K562 (cell line): Measurements from ENCODE around the gene YAE1. TPM values are rescaled to one million over a fixed set of nuclear protein-coding genes. Genes with fewer than 3 reads are reported as not detected.

Source experiments
- ATAC-seq: fragments of 200-7000 bp; cut with Tn5 transposase; 3 replicates; pipeline ENCODE4 v1.9.1; 2020; ENCODE audit warnings: moderate library complexity
- BruUV-seq: library from RNA; stranded (reverse); fragments of 400-500 nt; replicated peaks from 2 replicates; lab custom pipeline; 2021; lab: Mats Ljungman, UMichigan
- CTCF ChIA-PET: fragments of 300-600 bp; formaldehyde crosslinking; extraction: SDS; loops from one replicate; lab custom pipeline; 2021; ENCODE audit warnings: low intra/inter-chr PET ratio; lab: Yijun Ruan, JAX
- POLR2A ChIA-PET: fragments of 300-600, 350-650 bp; sonication (Branson Sonifier 250); formaldehyde crosslinking; extraction: SDS; loops from one replicate; lab custom pipeline; 2021; ENCODE audit warnings: antibody characterized with exemption, inconsistent platforms; lab: Yijun Ruan, JAX
- DNase-seq, 4 experiments: peaks; one replicate each; pipeline versions ENCODE4 v3.0.0 to v3.0.0-alpha.2; 2011 to 2018; ENCODE audit warnings: low spot score in 3 of 4, mixed read lengths in 3 of 4; ENCODE audit errors: extremely low read depth in 1 of 4
- FAIRE-seq: peaks from 2 replicates; lab custom pipeline; 2011; peaks lifted over from hg19 to GRCh38; lab: Jason Lieb, UNC
- H2AFZ ChIP-seq: 2 replicates; pipeline ENCODE4 v1.6.0; 2011; ENCODE audit warnings: low read depth, low read length, control low read depth, inconsistent platforms
- H3K27ac ChIP-seq: fragments of 200-600 bp; 3 replicates; pipeline ENCODE4 v1.8.0; 2011; ENCODE audit warnings: low read depth, mild to moderate bottlenecking, control low read depth, inconsistent platforms, low read length, moderate library complexity, mixed read lengths; ENCODE audit errors: extremely low read depth
- H3K27me3 ChIP-seq, 2 experiments: fragments of 300-600 bp in 1 of 2; 2 replicates in 1 of 2; 3 replicates in 1 of 2; pipeline versions ENCODE4 v1.6.0 to v1.8.0; 2011; ENCODE audit warnings: inconsistent platforms in 2 of 2, low read length in 2 of 2, mild to moderate bottlenecking in 1 of 2, mixed read lengths in 1 of 2, moderate library complexity in 1 of 2; ENCODE audit not compliant: control insufficient read depth in 2 of 2, insufficient read depth in 2 of 2
- H3K36me3 ChIP-seq: fragments of 300-600 bp; 3 replicates; pipeline ENCODE4 v1.8.0; 2011; ENCODE audit warnings: mild to moderate bottlenecking, low read length, inconsistent platforms; ENCODE audit not compliant: control insufficient read depth, insufficient read depth
- H3K4me1 ChIP-seq, 2 experiments: fragments of 200-600 bp in 1 of 2; replicated peaks in 1 of 2; 2 replicates in 1 of 2; 3 replicates in 1 of 2; pipeline versions ENCODE4 v1.5.1 to v1.8.0; 2011; ENCODE audit warnings: inconsistent platforms in 2 of 2, low read length in 2 of 2, mild to moderate bottlenecking in 1 of 2, mixed read lengths in 1 of 2, moderate library complexity in 1 of 2; ENCODE audit not compliant: control insufficient read depth in 2 of 2, insufficient read depth in 2 of 2
- H3K4me2 ChIP-seq: 2 replicates; pipeline ENCODE4 v1.6.1; 2011; ENCODE audit warnings: low read length, control low read depth, inconsistent platforms, mixed read lengths; ENCODE audit not compliant: insufficient read depth
- H3K4me3 ChIP-seq: fragments of 200-600 bp; sonication (generic), shearing (Covaris generic); 2 replicates; pipeline ENCODE4 v1.5.1; 2016; ENCODE audit warnings: control low read depth, inconsistent platforms
- H3K79me2 ChIP-seq: fragments of 200-600 bp; 3 replicates; pipeline ENCODE4 v1.8.0; 2011; ENCODE audit warnings: low read length, inconsistent platforms; ENCODE audit not compliant: control insufficient read depth, insufficient read depth
- H3K9ac ChIP-seq, 2 experiments: 2 replicates each; pipeline versions ENCODE4 v1.6.0 to v1.6.1; 2011; ENCODE audit warnings: low read depth in 2 of 2, low read length in 2 of 2, control low read depth in 1 of 2, inconsistent platforms in 1 of 2, mild to moderate bottlenecking in 1 of 2, mixed read lengths in 1 of 2; ENCODE audit not compliant: insufficient read depth in 1 of 2
- H3K9me1 ChIP-seq: one replicate; pipeline ENCODE4 v1.6.0; 2011; ENCODE audit warnings: inconsistent platforms, mild to moderate bottlenecking, low read length, moderate library complexity; ENCODE audit not compliant: control insufficient read depth, insufficient read depth
- H3K9me3 ChIP-seq: replicated peaks from 2 replicates; pipeline ENCODE4 v1.5.1; 2011; ENCODE audit warnings: low read depth, low read length, inconsistent platforms; ENCODE audit not compliant: control insufficient read depth, insufficient read depth
- H4K20me1 ChIP-seq: replicated peaks from 2 replicates; pipeline ENCODE4 v1.6.1; 2011; ENCODE audit warnings: low read length, inconsistent platforms, mixed read lengths; ENCODE audit not compliant: control insufficient read depth, insufficient read depth
- BRF1 ChIP-seq: IDR thresholded peaks from 3 replicates; pipeline ENCODE4 v1.6.1; 2011; ENCODE audit warnings: borderline replicate concordance, mild to moderate bottlenecking; ENCODE audit not compliant: insufficient read length; ENCODE audit errors: extremely low read depth
- CBX2 ChIP-seq: fragments of 200-600 bp; sonication (generic); IDR thresholded peaks from one replicate; pipeline ENCODE4 v1.6.1; 2012; ENCODE audit warnings: mild to moderate bottlenecking, low read length, inconsistent platforms; ENCODE audit not compliant: insufficient read depth, poor library complexity, severe bottlenecking
- COPS2 ChIP-seq: fragments of 450-650 bp; conservative IDR thresholded peaks from 2 replicates; pipeline ENCODE4 v1.6.1; 2016; ENCODE audit warnings: mild to moderate bottlenecking, moderate library complexity
- ETV6 ChIP-seq, 3 experiments: fragments of 150-350 bp in 1 of 3; sonication (generic) in 1 of 3; formaldehyde crosslinking in 1 of 3; IDR thresholded peaks; 2 replicates each; pipeline versions ENCODE4 v1.6.1 to v1.8.0; 2014 to 2022; ENCODE audit warnings: borderline replicate concordance in 2 of 3, low read depth in 2 of 3, antibody characterized with exemption in 1 of 3, low read length in 1 of 3, mild to moderate bottlenecking in 1 of 3, missing genetic modification reagents in 1 of 3
- NFATC3 ChIP-seq: fragments of 450-650 bp; IDR thresholded peaks from 2 replicates; pipeline ENCODE4 v1.6.1; 2017; ENCODE audit warnings: mild to moderate bottlenecking
- SIRT6 ChIP-seq: IDR thresholded peaks from one replicate; pipeline ENCODE4 v1.6.1; 2012; ENCODE audit warnings: low read depth, mild to moderate bottlenecking, control low read depth, inconsistent platforms, low read length, moderate library complexity
- SMAD2 ChIP-seq: fragments of 150-350 bp; IDR thresholded peaks from 2 replicates; pipeline ENCODE4 v1.6.1; 2014; ENCODE audit warnings: low read depth, mild to moderate bottlenecking, low read length
- SMARCA5 ChIP-seq: fragments of 450-650 bp; IDR thresholded peaks from 2 replicates; pipeline ENCODE4 v1.6.1; 2016
- YY1 ChIP-seq, 3 experiments: IDR thresholded peaks; 2 replicates each; pipeline ENCODE4 v1.6.1; 2011; ENCODE audit warnings: low read length in 2 of 3, mild to moderate bottlenecking in 2 of 3, moderate library complexity in 2 of 3, borderline replicate concordance in 1 of 3, control low read depth in 1 of 3, low read depth in 1 of 3; ENCODE audit not compliant: insufficient read depth in 3 of 3, insufficient replicate concordance in 2 of 3, control insufficient read depth in 1 of 3, insufficient read length in 1 of 3; ENCODE audit errors: extremely low read depth in 1 of 3
- ZC3H11A ChIP-seq: IDR thresholded peaks from 2 replicates; pipeline ENCODE4 v1.6.1; 2012; ENCODE audit warnings: low read depth, low read length, improper control_type of control experiment
- ZNF224 ChIP-seq: sonication (generic); formaldehyde crosslinking; IDR thresholded peaks from 2 replicates; pipeline ENCODE4 v1.8.0; 2022; ENCODE audit warnings: mild to moderate bottlenecking, missing genetic modification reagents
- ZNF431 ChIP-seq: sonication (generic); formaldehyde crosslinking; IDR thresholded peaks from 2 replicates; pipeline ENCODE4 v1.8.0; 2022; ENCODE audit warnings: mild to moderate bottlenecking, missing genetic modification reagents
- WGBS: fragments of 100-300 bp; shearing (Covaris generic); methylation state at CpG from one replicate; pipeline ENCODE4 v1.1.6; 2016; ENCODE audit warnings: low coverage, mixed read lengths; ENCODE audit not compliant: insufficient coverage; ENCODE audit errors: missing lambda C conversion rate; 5-methylcytosine and 5-hydroxymethylcytosine counted together
- in situ Hi-C: fragments of 300-500 bp; cut with MboI; formaldehyde crosslinking; loops from 4 replicates; pipeline ENCODE4 v1.15.0; 2018; ENCODE audit warnings: inconsistent platforms, mixed read lengths
- intact Hi-C: fragments of 100-400 bp; cut with micrococcal nuclease; formaldehyde crosslinking; loops from 2 replicates; pipeline ENCODE4 v1.14.2; 2022
- polyA plus RNA-seq, 8 experiments: library from polyadenylated mRNA; depleted of rRNA in 4 of 8; stranded (reverse) in 5 of 8; unstranded in 3 of 8; fragments of >200 nt; fragmentation: Nextera tagmentation in 2 of 8; fragmentation: Illumina TruSeq in 1 of 8; extraction: Ambion mirVana in 2 of 8; extraction: Trizol in 1 of 8; gene quantifications; 2 replicates each; pipeline versions ENCODE4 v1.2.1 to v1.2.3, GENCODE V29; 2011 to 2014; ENCODE audit warnings: inconsistent platforms in 1 of 8, missing spikeins in 1 of 8
- total RNA-seq, 7 experiments: library from RNA; depleted of rRNA in 6 of 7; stranded (reverse); fragments of >200 nt in 6 of 7; fragmentation: Illumina TruSeq in 2 of 7; extraction: Trizol in 2 of 7; gene quantifications; 2 replicates each; pipeline versions ENCODE4 v1.2.1 to v1.2.3, GENCODE V29; 2011 to 2021; ENCODE audit warnings: low replicate concordance in 1 of 7
- TF ChIP-seq, protein P1 (sequence below): sonication (generic); formaldehyde crosslinking; IDR thresholded peaks from 2 replicates; pipeline ENCODE4 v1.8.0; 2022; ENCODE audit warnings: mild to moderate bottlenecking, missing genetic modification reagents, borderline replicate concordance
- TF ChIP-seq, protein P2 (sequence below): sonication (generic); formaldehyde crosslinking; IDR thresholded peaks from 2 replicates; pipeline ENCODE4 v1.4.0; 2020; ENCODE audit warnings: mild to moderate bottlenecking, missing genetic modification reagents

YAE1 gene
- total and polyA plus RNA-seq, 9 of the 15 experiments (the other 6 are each of a cell fraction or from before 2014, with no cell fraction given): 15.2 to 63.4 (median 30.1) TPM

DNA sequence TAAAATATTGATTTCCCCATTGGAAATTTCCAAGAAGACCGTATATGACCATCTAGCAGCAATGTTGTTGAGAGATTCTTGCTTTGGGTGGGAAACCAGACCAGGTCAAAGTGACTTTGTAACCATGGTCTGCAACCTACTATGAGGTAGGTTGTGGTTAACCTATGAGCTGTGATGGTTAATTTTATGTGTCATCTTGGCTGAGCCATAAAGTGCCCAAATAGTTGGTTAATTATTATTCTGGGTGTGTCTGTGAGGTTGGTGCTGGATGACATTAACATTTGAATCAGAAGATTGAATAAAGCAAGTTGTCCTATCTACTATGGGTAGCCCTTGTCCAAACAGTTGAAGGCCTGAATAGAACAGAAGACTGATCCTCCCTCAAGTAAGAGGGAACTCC, 38.9 kb downstream of the YAE1 start:
- H3K27ac ChIP-seq: no peak overlapping the region
- no peak overlapping the region for H3K9ac ChIP-seq
- H3K9me1 ChIP-seq: no peaks in the 10 kb centered on the region
- intact Hi-C loops: no loop called here
- H2AFZ ChIP-seq: no peak overlapping the region
- H3K27me3 ChIP-seq: no peaks in the 10 kb centered on the region
- in situ Hi-C loops: no loop called here
- no peak overlapping the region for H3K4me2 ChIP-seq
- DNase-seq: no peak
- H3K36me3 ChIP-seq: no peaks in the 10 kb centered on the region
- WGBS: 30% methylated on average over 1 of the region's 1 CpG
- no peaks in the 10 kb centered on the region for H3K9me3 ChIP-seq
- no peak for ATAC-seq
- H3K4me3 ChIP-seq: no peak overlapping the region
- TF ChIP-seq ZC3H11A: no peak
- no peak for TF ChIP-seq SIRT6
- TF ChIP-seq, protein P1, sequence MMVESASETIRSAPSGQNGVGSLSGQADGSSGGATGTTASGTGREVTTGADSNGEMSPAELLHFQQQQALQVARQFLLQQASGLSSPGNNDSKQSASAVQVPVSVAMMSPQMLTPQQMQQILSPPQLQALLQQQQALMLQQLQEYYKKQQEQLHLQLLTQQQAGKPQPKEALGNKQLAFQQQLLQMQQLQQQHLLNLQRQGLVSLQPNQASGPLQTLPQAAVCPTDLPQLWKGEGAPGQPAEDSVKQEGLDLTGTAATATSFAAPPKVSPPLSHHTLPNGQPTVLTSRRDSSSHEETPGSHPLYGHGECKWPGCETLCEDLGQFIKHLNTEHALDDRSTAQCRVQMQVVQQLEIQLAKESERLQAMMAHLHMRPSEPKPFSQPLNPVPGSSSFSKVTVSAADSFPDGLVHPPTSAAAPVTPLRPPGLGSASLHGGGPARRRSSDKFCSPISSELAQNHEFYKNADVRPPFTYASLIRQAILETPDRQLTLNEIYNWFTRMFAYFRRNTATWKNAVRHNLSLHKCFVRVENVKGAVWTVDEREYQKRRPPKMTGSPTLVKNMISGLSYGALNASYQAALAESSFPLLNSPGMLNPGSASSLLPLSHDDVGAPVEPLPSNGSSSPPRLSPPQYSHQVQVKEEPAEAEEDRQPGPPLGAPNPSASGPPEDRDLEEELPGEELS (CRISPR knock-in tag): no peak
- TF ChIP-seq YY1 (IDR thresholded peaks at IDR 0.05; ENCODE audit: borderline replicate concordance in 1 of 3, control insufficient read depth in 1 of 3, extremely low read depth in 1 of 3, insufficient read depth in 3 of 3, insufficient read length in 1 of 3, insufficient replicate concordance in 2 of 3, low read depth in 1 of 3, low read length in 2 of 3): no peak
- no peak for TF ChIP-seq CBX2
- no peak for TF ChIP-seq SMARCA5
- TF ChIP-seq BRF1: no peak
- TF ChIP-seq COPS2: no peak
- no peak for TF ChIP-seq ZNF224 (CRISPR knock-in tag)
- TF ChIP-seq SMAD2: no peak
- no peak for TF ChIP-seq ZNF431 (CRISPR knock-in tag)
- no peak for TF ChIP-seq ETV6 (IDR thresholded peaks at IDR 0.05; ENCODE audit: borderline replicate concordance in 1 of 2, low read depth in 2 of 2, low read length in 1 of 2)
- TF ChIP-seq ETV6 (CRISPR knock-in tag; IDR thresholded peaks at IDR 0.05; ENCODE audit: borderline replicate concordance): no peak
- TF ChIP-seq NFATC3: no peak
- TF ChIP-seq, protein P2, sequence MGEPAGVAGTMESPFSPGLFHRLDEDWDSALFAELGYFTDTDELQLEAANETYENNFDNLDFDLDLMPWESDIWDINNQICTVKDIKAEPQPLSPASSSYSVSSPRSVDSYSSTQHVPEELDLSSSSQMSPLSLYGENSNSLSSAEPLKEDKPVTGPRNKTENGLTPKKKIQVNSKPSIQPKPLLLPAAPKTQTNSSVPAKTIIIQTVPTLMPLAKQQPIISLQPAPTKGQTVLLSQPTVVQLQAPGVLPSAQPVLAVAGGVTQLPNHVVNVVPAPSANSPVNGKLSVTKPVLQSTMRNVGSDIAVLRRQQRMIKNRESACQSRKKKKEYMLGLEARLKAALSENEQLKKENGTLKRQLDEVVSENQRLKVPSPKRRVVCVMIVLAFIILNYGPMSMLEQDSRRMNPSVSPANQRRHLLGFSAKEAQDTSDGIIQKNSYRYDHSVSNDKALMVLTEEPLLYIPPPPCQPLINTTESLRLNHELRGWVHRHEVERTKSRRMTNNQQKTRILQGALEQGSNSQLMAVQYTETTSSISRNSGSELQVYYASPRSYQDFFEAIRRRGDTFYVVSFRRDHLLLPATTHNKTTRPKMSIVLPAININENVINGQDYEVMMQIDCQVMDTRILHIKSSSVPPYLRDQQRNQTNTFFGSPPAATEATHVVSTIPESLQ (CRISPR knock-in tag): no peak
- no peak for FAIRE-seq
- no TSS peak for BruUV-seq
- ChIA-PET POLR2A (interaction anchor here (0.8 kb wide), 1 partner anchor 152 kb away, joined by 3 read pairs; no protein-coding TSS in a partner anchor), CTCF (no interaction called here)
- no peaks in the 10 kb centered on the region for H4K20me1 ChIP-seq
- peaks cover 4 to 6% of the 10 kb centered on the region in 2 experiments; a peak in 3 of 5 replicates for H3K4me1 ChIP-seq
- H3K79me2 ChIP-seq: no peaks in the 10 kb centered on the region
